IMR-90 (cell line): Measurements from ENCODE around the gene CREB5. TPM values are rescaled to one million over a fixed set of nuclear protein-coding genes. Genes with fewer than 3 reads are reported as not detected.

Experiments used
- ATAC-seq: fragments of 200-7000 bp; cut with Tn5 transposase; 2 replicates; pipeline ENCODE4 v1.9.1; 2020; ENCODE audit warnings: low read depth, mild to moderate bottlenecking, moderate library complexity
- BruUV-seq: library from RNA; stranded (reverse); fragments of 400-500 nt; replicated peaks from 2 replicates; lab custom pipeline; 2021; lab: Mats Ljungman, UMichigan
- CTCF ChIA-PET: fragments of 300-600 bp; formaldehyde crosslinking; extraction: SDS; loops from one replicate; lab custom pipeline; 2021; ENCODE audit warnings: antibody characterized with exemption; lab: Yijun Ruan, JAX
- POLR2A ChIA-PET: fragments of 300-600 bp; sonication (Branson Sonifier 250); formaldehyde crosslinking; loops from one replicate; lab custom pipeline; 2022; ENCODE audit warnings: antibody characterized with exemption; ENCODE audit not compliant: unreplicated experiment; lab: Charles Lee
- DNase-seq: peaks from one replicate; pipeline ENCODE4 v3.0.0; 2013
- H2AFZ ChIP-seq: replicated peaks from 2 replicates; pipeline ENCODE3; 2013; ENCODE audit warnings: low read length, mild to moderate bottlenecking; ENCODE audit not compliant: poor library complexity
- H2AK5ac ChIP-seq: 2 replicates; pipeline ENCODE4 v1.6.1; 2013; ENCODE audit warnings: low read depth, low read length, inconsistent platforms
- H2AK9ac ChIP-seq: replicated peaks from 2 replicates; pipeline ENCODE3; 2013; ENCODE audit warnings: mild to moderate bottlenecking, low read depth, low read length, moderate library complexity; ENCODE audit not compliant: poor library complexity
- H2BK120ac ChIP-seq: 2 replicates; pipeline ENCODE4 v1.6.1; 2013; ENCODE audit warnings: low read depth, low read length, inconsistent platforms
- H2BK15ac ChIP-seq: 3 replicates; pipeline ENCODE4 v1.6.1; 2013; ENCODE audit warnings: low read depth, low read length, inconsistent platforms
- H2BK20ac ChIP-seq: 2 replicates; pipeline ENCODE4 v1.6.1; 2013; ENCODE audit warnings: low read depth, mild to moderate bottlenecking, inconsistent platforms, low read length, moderate library complexity
- H2BK5ac ChIP-seq: 2 replicates; pipeline ENCODE4 v1.6.1; 2013; ENCODE audit warnings: mild to moderate bottlenecking, low read depth, low read length, inconsistent platforms; ENCODE audit not compliant: poor library complexity, severe bottlenecking
- H3K14ac ChIP-seq: replicated peaks from 2 replicates; pipeline ENCODE4 v1.6.1; 2013; ENCODE audit warnings: low read depth, low read length, inconsistent platforms
- H3K18ac ChIP-seq: 2 replicates; pipeline ENCODE4 v1.6.1; 2013; ENCODE audit warnings: low read depth, low read length, control low read depth
- H3K23ac ChIP-seq: 2 replicates; pipeline ENCODE4 v1.6.1; 2013; ENCODE audit warnings: low read depth, low read length, inconsistent platforms
- H3K27ac ChIP-seq: 2 replicates; pipeline ENCODE4 v1.5.1; 2013; ENCODE audit warnings: mild to moderate bottlenecking, control low read depth, low read length; ENCODE audit not compliant: insufficient read depth
- H3K27me3 ChIP-seq: 2 replicates; pipeline ENCODE4 v1.6.1; 2013; ENCODE audit warnings: low read length; ENCODE audit not compliant: control insufficient read depth, insufficient read depth
- H3K36me3 ChIP-seq: 2 replicates; pipeline ENCODE4 v1.6.1; 2013; ENCODE audit warnings: low read length, mixed read lengths; ENCODE audit not compliant: control insufficient read depth, insufficient read depth
- H3K4ac ChIP-seq: 2 replicates; pipeline ENCODE4 v1.6.1; 2013; ENCODE audit warnings: low read depth, low read length, inconsistent platforms
- H3K4me1 ChIP-seq: 2 replicates; pipeline ENCODE4 v1.6.1; 2013; ENCODE audit warnings: low read length, mixed read lengths; ENCODE audit not compliant: control insufficient read depth, insufficient read depth
- H3K4me2 ChIP-seq: 2 replicates; pipeline ENCODE4 v1.6.1; 2013; ENCODE audit warnings: low read depth, mild to moderate bottlenecking, control low read depth, low read length, moderate library complexity
- H3K4me3 ChIP-seq: 2 replicates; pipeline ENCODE4 v1.5.1; 2013; ENCODE audit warnings: low read depth, mild to moderate bottlenecking, control low read depth, low read length, moderate library complexity; ENCODE audit not compliant: insufficient read depth
- H3K56ac ChIP-seq: 2 replicates; pipeline ENCODE4 v1.6.1; 2013; ENCODE audit warnings: low read length, inconsistent platforms; ENCODE audit not compliant: insufficient read depth; ENCODE audit errors: extremely low read depth
- H3K79me1 ChIP-seq, 2 experiments: 2 replicates each; pipeline ENCODE4 v1.6.1; 2013; ENCODE audit warnings: low read length in 2 of 2, inconsistent platforms in 1 of 2, low read depth in 1 of 2
- H3K9ac ChIP-seq: 2 replicates; pipeline ENCODE4 v1.6.1; 2013; ENCODE audit warnings: low read depth, low read length, control low read depth
- H3K9me1 ChIP-seq: 2 replicates; pipeline ENCODE4 v1.6.1; 2013; ENCODE audit warnings: low read length, inconsistent platforms; ENCODE audit not compliant: insufficient read depth
- H3K9me3 ChIP-seq: 2 replicates; pipeline ENCODE4 v1.6.1; 2013; ENCODE audit warnings: low read length; ENCODE audit not compliant: control insufficient read depth, insufficient read depth
- H4K20me1 ChIP-seq: 2 replicates; pipeline ENCODE4 v1.6.1; 2013; ENCODE audit warnings: low read length, inconsistent platforms; ENCODE audit not compliant: insufficient read depth
- H4K5ac ChIP-seq: 2 replicates; pipeline ENCODE4 v1.6.1; 2013; ENCODE audit warnings: mild to moderate bottlenecking, low read depth, low read length, control low read depth
- H4K8ac ChIP-seq, 2 experiments: 2 replicates each; pipeline ENCODE4 v1.6.1; 2013; ENCODE audit warnings: low read depth in 2 of 2, low read length in 2 of 2, control low read depth in 1 of 2, inconsistent platforms in 1 of 2
- H4K91ac ChIP-seq: 2 replicates; pipeline ENCODE4 v1.6.1; 2013; ENCODE audit warnings: low read depth, low read length, inconsistent platforms; ENCODE audit not compliant: insufficient read depth
- BHLHE40 ChIP-seq: fragments of 150-350 bp; IDR thresholded peaks from 2 replicates; pipeline ENCODE4 v1.6.1; 2016; ENCODE audit warnings: mild to moderate bottlenecking, low read depth, low read length
- CHD1 ChIP-seq: IDR thresholded peaks from 2 replicates; pipeline ENCODE4 v1.6.1; 2012; ENCODE audit warnings: low read depth, low read length, improper control_type of control experiment
- CTCF ChIP-seq: conservative IDR thresholded peaks from 2 replicates; pipeline ENCODE4 v1.5.1; 2012; ENCODE audit warnings: mild to moderate bottlenecking, low read depth, low read length, improper control_type of control experiment
- MAFK ChIP-seq: IDR thresholded peaks from 2 replicates; pipeline ENCODE4 v1.6.1; 2012; ENCODE audit warnings: low read depth, low read length, improper control_type of control experiment
- MAZ ChIP-seq: IDR thresholded peaks from 2 replicates; pipeline ENCODE4 v1.6.1; 2012; ENCODE audit warnings: low read depth, mild to moderate bottlenecking, low read length, improper control_type of control experiment, moderate library complexity, borderline replicate concordance
- MXI1 ChIP-seq: IDR thresholded peaks from 2 replicates; pipeline ENCODE4 v1.6.1; 2012; ENCODE audit warnings: low read depth, mild to moderate bottlenecking, low read length, moderate library complexity, borderline replicate concordance
- NFE2L2 ChIP-seq: fragments of 150-350 bp; IDR thresholded peaks from 2 replicates; pipeline ENCODE4 v1.6.1; 2016; ENCODE audit warnings: low read depth, mild to moderate bottlenecking, low read length
- RAD21 ChIP-seq: IDR thresholded peaks from 2 replicates; pipeline ENCODE4 v1.6.1; 2012; ENCODE audit warnings: low read length, improper control_type of control experiment
- RCOR1 ChIP-seq: IDR thresholded peaks from 2 replicates; pipeline ENCODE4 v1.6.1; 2012; ENCODE audit warnings: mild to moderate bottlenecking, low read length, improper control_type of control experiment; ENCODE audit not compliant: insufficient replicate concordance
- RFX5 ChIP-seq: IDR thresholded peaks from 2 replicates; pipeline ENCODE4 v1.8.0; 2012; ENCODE audit warnings: low read depth, mild to moderate bottlenecking, low read length, moderate library complexity
- SMC3 ChIP-seq: fragments of 150-350 bp; IDR thresholded peaks from 2 replicates; pipeline ENCODE4 v1.6.1; 2016; ENCODE audit warnings: low read depth, mild to moderate bottlenecking, antibody characterized with exemption, low read length, moderate library complexity
- WGBS, 2 experiments: methylation state at CpG; one replicate each; pipeline versions ENCODE4 v1.1.5 to v1.1.7; 2013; ENCODE audit warnings: missing lambda C conversion rate in 2 of 2; ENCODE audit not compliant: insufficient read length in 1 of 2; ENCODE audit errors: extremely low coverage in 2 of 2; 5-methylcytosine and 5-hydroxymethylcytosine counted together
- dilution Hi-C: fragments of 300-500 bp; cut with HindIII; formaldehyde crosslinking; loops from one replicate; pipeline ENCODE4 v1.14.3; 2018; ENCODE audit warnings: low sequenced_read_pairs; ENCODE audit not compliant: unreplicated experiment
- in situ Hi-C: fragments of 300-500 bp; cut with MboI; formaldehyde crosslinking; loops from 3 replicates; pipeline ENCODE4 v1.14.3; 2019; ENCODE audit warnings: low sequenced_read_pairs, inconsistent platforms, mixed read lengths
- intact Hi-C: fragments of 100-400 bp; cut with micrococcal nuclease; formaldehyde crosslinking; loops from 2 replicates; pipeline ENCODE4 v1.10.0; 2022
- polyA plus RNA-seq, 3 experiments: library from polyadenylated mRNA; depleted of rRNA; stranded (reverse); fragments of >200 nt; gene quantifications; 2 replicates each; pipeline ENCODE4 v1.2.3, GENCODE V29; 2012; ENCODE audit warnings: low replicate concordance in 1 of 3
- total RNA-seq: library from RNA; depleted of rRNA; stranded (reverse); fragments of >200 nt; gene quantifications from 2 replicates; pipeline ENCODE4 v1.2.3, GENCODE V29; 2012
- TF ChIP-seq, protein P1 (sequence below): fragments of 150-350 bp; IDR thresholded peaks from 2 replicates; pipeline ENCODE4 v1.6.1; 2016; ENCODE audit warnings: low read depth, mild to moderate bottlenecking, low read length, moderate library complexity, borderline replicate concordance

CREB5 gene
- total and polyA plus RNA-seq, 2 of the 4 experiments (the other 2 are of a cell fraction): 7.3 to 13.1 TPM

DNA sequence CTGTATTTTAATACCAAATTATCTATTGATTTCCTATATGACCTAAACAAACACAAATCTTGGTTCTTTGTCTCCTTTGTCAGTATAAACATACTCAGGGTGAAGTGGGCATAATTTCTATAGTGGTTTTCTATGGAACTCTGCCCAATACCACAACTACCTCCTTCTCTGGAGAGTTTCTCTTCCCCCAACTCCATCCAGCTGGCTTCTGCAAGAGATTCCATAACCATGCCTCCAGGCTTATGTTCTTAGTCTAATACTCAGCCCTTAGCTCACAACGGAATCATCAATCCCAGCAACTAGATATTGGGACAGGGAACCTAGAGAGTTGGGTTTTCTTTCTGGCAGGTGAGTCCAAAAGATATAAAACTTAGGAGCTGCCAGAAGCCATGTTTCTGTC is 418.5 kb downstream of the CREB5 start:
- H2AFZ ChIP-seq: no peak overlapping the region
- H3K9ac ChIP-seq: no peak overlapping the region
- H2AK9ac ChIP-seq: no peak overlapping the region
- ChIA-PET CTCF (interaction anchor here (1.7 kb wide), 1 partner anchor 9 kb away, joined by 5 read pairs; no protein-coding TSS in a partner anchor), POLR2A (no interaction called here)
- no peaks in the 10 kb centered on the region; the same call in 1 of the 2 replicates for H3K27me3 ChIP-seq
- H4K5ac ChIP-seq: no peak overlapping the region
- H3K9me1 ChIP-seq: peaks cover 3% of the 10 kb centered on the region; the same call in 1 of the 2 replicates
- no peak overlapping the region for H2AK5ac ChIP-seq
- 0 out of 2 replicates have a peak, but pooled peaks cover 2% of the 10 kb centered on the region for H3K4me1 ChIP-seq
- H3K9me3 ChIP-seq: no peaks in the 10 kb centered on the region
- no peak overlapping the region for H4K8ac ChIP-seq
- no TSS peak for BruUV-seq
- no peak overlapping the region for H4K91ac ChIP-seq
- no peak overlapping the region for H3K4me3 ChIP-seq
- no peak overlapping the region for H3K56ac ChIP-seq
- H3K79me1 ChIP-seq: no peaks in the 10 kb centered on the region
- H2BK15ac ChIP-seq: no peak overlapping the region
- H2BK120ac ChIP-seq: no peak overlapping the region
- H3K14ac ChIP-seq: no peak overlapping the region
- H3K27ac ChIP-seq: no peak overlapping the region
- H3K4ac ChIP-seq: no peak overlapping the region
- no peak overlapping the region for H3K18ac ChIP-seq
- TF ChIP-seq RAD21 (no peak), MAFK (no peak), SMC3 (no peak), CTCF (no peak), CHD1 (no peak), NFE2L2 (no peak), RCOR1 (no peak), MXI1 (no peak), MAZ (no peak), RFX5 (no peak), BHLHE40 (no peak)
- TF ChIP-seq, protein P1, sequence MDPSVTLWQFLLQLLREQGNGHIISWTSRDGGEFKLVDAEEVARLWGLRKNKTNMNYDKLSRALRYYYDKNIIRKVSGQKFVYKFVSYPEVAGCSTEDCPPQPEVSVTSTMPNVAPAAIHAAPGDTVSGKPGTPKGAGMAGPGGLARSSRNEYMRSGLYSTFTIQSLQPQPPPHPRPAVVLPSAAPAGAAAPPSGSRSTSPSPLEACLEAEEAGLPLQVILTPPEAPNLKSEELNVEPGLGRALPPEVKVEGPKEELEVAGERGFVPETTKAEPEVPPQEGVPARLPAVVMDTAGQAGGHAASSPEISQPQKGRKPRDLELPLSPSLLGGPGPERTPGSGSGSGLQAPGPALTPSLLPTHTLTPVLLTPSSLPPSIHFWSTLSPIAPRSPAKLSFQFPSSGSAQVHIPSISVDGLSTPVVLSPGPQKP: no peak
- ATAC-seq: no peak
- no peak overlapping the region for H3K4me2 ChIP-seq
- no CpG with 5 or more reads among the region's 1 CpG for WGBS, 2 experiments
- dilution Hi-C loops: no loop called here
- intact Hi-C loops: no loop called here
- no peak overlapping the region for H2BK20ac ChIP-seq
- no peak for DNase-seq
- H3K23ac ChIP-seq: no peak overlapping the region
- H2BK5ac ChIP-seq: no peak overlapping the region
- in situ Hi-C loops: no loop called here
- H3K36me3 ChIP-seq: no peaks in the 10 kb centered on the region
- no peaks in the 10 kb centered on the region for H4K20me1 ChIP-seq
